ENCODE results near the gene OGDH. TPM values are rescaled to one million over a fixed set of nuclear protein-coding genes. Genes with fewer than 3 reads are reported as not detected.

Gene OGDH
- total RNA-seq, 4 donors from 2014 or later: 38.2 to 97.6 (median 78.6) TPM

DNA sequence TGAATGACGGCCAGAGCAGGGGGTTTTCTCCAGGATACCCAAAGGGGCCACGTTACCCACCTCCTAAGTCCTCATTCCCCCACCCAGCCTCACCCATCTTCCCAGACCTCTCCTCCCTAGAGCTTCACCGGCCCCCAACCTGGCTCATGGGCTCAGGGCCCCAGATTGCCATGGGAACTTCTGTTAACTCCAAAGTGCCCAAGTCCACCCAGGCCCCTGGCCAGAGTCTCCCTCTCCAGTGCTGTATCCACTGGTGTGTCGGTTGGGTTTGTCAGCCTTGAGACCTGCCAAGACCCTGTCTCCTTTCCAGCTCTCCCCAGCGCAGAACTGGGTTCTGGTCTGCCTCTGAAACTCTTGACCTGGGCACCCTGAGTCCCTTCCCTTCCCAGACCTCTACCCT is 105.1 kb downstream of the OGDH start:
- Histone ChIP-seq H3K27ac (no peak overlapping the region), H3K27me3 (no peaks in the 10 kb centered on the region), H3K4me3 (no peak overlapping the region), H3K9me3 (no peaks in the 10 kb centered on the region), H3K4me1 (no peaks in the 10 kb centered on the region), H3K36me3 (no peaks in the 10 kb centered on the region)
- TF ChIP-seq POLR2A (IDR thresholded peaks at IDR 0.05): no peak
- no peak for TF ChIP-seq CTCF (IDR thresholded peaks at IDR 0.05)
- intact Hi-C loops (cut with DNase I; ENCODE audit: low total_unique reads): no loop called here
- DNase-seq: no peak

DNA sequence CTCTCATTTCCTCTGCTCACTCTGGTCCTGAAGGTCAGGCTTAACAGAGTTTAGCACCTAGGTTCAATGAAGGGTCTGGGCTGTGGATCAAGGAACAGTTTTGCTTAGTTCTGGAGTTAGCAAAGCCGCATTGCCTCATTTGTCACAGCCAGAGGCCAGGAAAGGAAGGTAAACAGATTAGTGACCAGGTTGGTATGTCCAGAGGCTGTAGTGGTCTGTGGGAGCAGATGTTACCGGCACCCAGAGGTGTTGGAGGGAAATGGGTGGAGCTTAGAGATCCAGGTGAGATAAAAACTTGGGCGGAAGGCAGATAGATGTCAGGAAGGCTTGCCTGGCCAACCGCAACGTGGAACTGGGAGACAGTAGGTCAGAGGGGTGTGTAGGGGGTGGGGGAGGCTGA is 105.6 kb downstream of the OGDH start:
- H3K27ac ChIP-seq: no peak overlapping the region
- H3K27me3 ChIP-seq: no peaks in the 10 kb centered on the region
- intact Hi-C loops (cut with DNase I; ENCODE audit: low total_unique reads): no loop called here
- TF ChIP-seq POLR2A (IDR thresholded peaks at IDR 0.05) (no peak), CTCF (IDR thresholded peaks at IDR 0.05) (no peak)
- no peaks in the 10 kb centered on the region for H3K9me3 ChIP-seq
- DNase-seq: no peak
- H3K36me3 ChIP-seq: no peaks in the 10 kb centered on the region
- H3K4me1 ChIP-seq: no peaks in the 10 kb centered on the region
- H3K4me3 ChIP-seq: no peak overlapping the region

DNA sequence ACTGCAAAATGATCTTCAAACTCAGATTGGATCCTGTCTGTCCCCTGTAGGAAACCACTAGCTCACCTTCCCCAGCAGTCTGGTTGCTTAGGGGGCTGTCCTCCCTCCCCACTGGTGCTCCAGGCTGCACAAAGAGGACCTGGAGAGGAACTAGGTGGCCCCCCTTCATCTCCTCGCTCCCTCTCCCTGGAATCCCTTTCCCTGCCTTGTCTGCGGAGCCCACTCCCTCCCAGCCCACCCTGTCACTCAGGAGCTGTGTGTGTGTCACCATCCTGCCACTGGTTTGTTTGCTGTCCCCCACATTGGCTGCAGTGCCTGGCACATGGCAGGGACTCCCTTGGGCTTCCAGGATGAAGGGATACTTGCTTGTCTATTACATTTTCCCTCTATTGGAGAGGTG is 106.7 kb downstream of the OGDH start:
- Histone ChIP-seq H3K27ac (no peak overlapping the region), H3K4me1 (no peaks in the 10 kb centered on the region), H3K9me3 (no peaks in the 10 kb centered on the region), H3K27me3 (no peaks in the 10 kb centered on the region), H3K36me3 (no peaks in the 10 kb centered on the region), H3K4me3 (no peak overlapping the region)
- DNase-seq: no peak
- intact Hi-C loops (cut with DNase I; ENCODE audit: low total_unique reads): no loop called here
- no peak for TF ChIP-seq POLR2A (IDR thresholded peaks at IDR 0.05)
- no peak for TF ChIP-seq CTCF (IDR thresholded peaks at IDR 0.05)

DNA sequence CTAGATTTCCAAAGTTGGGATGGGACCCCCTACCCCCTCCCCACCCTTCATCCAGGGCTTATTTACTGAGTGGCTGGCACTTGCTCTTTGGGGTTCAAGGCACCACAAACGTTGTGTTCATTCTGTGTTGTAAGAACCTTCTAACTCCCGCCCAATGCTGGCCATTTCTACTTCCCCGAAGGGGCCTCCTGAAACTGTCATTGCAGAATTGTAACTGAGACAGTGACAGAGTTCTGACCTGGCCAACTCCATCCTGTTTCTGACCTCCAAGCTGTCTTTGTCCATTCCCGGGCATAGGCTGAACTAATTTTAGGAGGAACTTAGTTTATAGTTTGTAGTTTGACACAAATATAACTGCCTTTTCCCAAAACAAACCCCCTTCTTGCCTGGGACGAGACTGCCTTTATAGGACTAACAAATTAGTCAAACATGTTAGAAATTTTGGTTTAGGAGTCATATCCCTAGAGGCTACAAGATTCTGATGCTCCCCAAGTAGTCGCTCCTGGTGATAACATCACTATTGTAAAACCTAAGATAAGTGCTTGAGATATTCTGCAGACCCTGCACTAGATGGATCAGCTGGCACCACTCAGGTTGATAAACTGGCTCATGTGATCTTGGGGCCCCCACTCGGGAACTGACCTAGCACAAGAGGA is 107.4 kb downstream of the OGDH start:
- intact Hi-C loops (cut with DNase I; ENCODE audit: low total_unique reads): no loop called here
- no peak for DNase-seq
- Histone ChIP-seq H3K27ac (no peak overlapping the region), H3K27me3 (no peaks in the 10 kb centered on the region), H3K9me3 (no peaks in the 10 kb centered on the region), H3K36me3 (no peaks in the 10 kb centered on the region), H3K4me3 (no peak overlapping the region), H3K4me1 (no peaks in the 10 kb centered on the region)
- TF ChIP-seq CTCF (IDR thresholded peaks at IDR 0.05) (no peak), POLR2A (IDR thresholded peaks at IDR 0.05) (no peak)

- Histone ChIP-seq H3K4me1 (no peaks in the 10 kb centered on the region), H3K4me3 (no peak overlapping the region), H3K36me3 (no peaks in the 10 kb centered on the region), H3K27ac (no peak overlapping the region), H3K27me3 (no peaks in the 10 kb centered on the region), H3K9me3 (no peaks in the 10 kb centered on the region)
- intact Hi-C loops (cut with DNase I; ENCODE audit: low total_unique reads): no loop called here
- TF ChIP-seq CTCF (IDR thresholded peaks at IDR 0.05): no peak
- TF ChIP-seq POLR2A (IDR thresholded peaks at IDR 0.05): no peak
- no peak for DNase-seq
These were observed 109.8 kb downstream of the OGDH start for GRCh38 chr7:44716205-44716604.
